ENCODE data around the gene LHFPL3. TPM values are rescaled to one million over a fixed set of nuclear protein-coding genes. Genes with fewer than 3 reads are reported as not detected.

Gene LHFPL3
- total RNA-seq, 2 donors from 2014 or later = not detected

DNA sequence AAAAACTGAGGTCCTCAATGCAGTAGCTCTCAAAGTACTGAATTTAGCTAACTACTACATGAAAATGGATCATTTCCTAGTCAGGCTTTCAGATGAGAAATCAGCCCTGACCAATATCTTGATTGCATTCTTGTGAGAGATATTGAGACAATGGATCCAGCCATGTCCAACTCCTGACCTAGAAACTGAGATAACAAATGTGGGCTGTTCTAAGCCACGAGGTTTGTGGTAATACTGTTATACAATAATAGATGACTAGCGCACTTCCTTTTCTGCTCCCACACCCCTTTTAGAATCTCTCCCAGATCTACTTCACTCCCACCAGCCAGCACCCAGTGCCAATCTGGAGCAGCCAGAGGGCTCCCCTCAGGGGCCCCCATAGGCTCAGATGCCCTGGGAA lies 476.3 kb downstream of the LHFPL3 start:
- no peak overlapping the region for H3K27ac ChIP-seq
- H3K4me1 ChIP-seq (ENCODE audit: control insufficient read depth in 1 of 2, low read depth in 2 of 2) = no peaks in the 10 kb centered on the region
- H3K4me3 ChIP-seq = no peak overlapping the region
- no peaks in the 10 kb centered on the region for H3K9me3 ChIP-seq
- DNase-seq (ENCODE audit: low spot score) (no peak), ATAC-seq (ENCODE audit: insufficient number of reproducible peaks, low FRiP score, low read depth) (no peak)
- no peaks in the 10 kb centered on the region for H3K27me3 ChIP-seq (replicated peaks; ENCODE audit: insufficient read depth)
- no peaks in the 10 kb centered on the region for H3K36me3 ChIP-seq
- no peak for TF ChIP-seq CTCF (IDR thresholded peaks at IDR 0.05)

- no peaks in the 10 kb centered on the region for H3K36me3 ChIP-seq
- ATAC-seq (ENCODE audit: insufficient number of reproducible peaks, low FRiP score, low read depth) (no peak), DNase-seq (ENCODE audit: low spot score) (no peak)
- no peak for TF ChIP-seq CTCF (IDR thresholded peaks at IDR 0.05)
- H3K27me3 ChIP-seq (replicated peaks; ENCODE audit: insufficient read depth) = no peaks in the 10 kb centered on the region
- no peak overlapping the region for H3K4me3 ChIP-seq
- H3K27ac ChIP-seq = no peak overlapping the region
- H3K9me3 ChIP-seq = no peaks in the 10 kb centered on the region
- H3K4me1 ChIP-seq (ENCODE audit: control insufficient read depth in 1 of 2, low read depth in 2 of 2) = no peaks in the 10 kb centered on the region
These were observed 477.3 kb downstream of the LHFPL3 start for GRCh38 chr7:104805449-104806317.

DNA sequence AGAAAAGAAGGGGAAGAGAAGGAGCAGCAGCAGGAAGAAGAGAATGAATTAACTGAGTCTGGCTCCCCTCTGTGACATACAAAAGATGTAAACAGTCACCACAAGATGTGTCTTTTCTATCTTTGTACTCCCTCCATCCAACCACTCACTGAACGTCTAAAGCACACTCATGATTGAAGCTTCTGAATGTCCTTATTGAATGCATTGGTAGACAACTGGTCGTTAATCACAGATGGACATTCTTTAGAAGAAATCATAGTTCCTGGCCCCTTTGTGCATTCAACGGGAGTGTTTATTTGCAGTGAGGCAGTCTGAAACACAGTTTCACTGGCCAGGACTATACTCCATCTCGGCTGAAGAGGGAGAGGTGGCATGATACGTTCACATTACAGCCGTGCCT lies 479.3 kb downstream of the LHFPL3 start:
- no peak for ATAC-seq (ENCODE audit: insufficient number of reproducible peaks, low FRiP score, low read depth)

GRCh38 chr7:104809906-104810305 lies 481.5 kb downstream of the LHFPL3 start:
- Histone ChIP-seq H3K9me3 (no peaks in the 10 kb centered on the region), H3K36me3 (no peaks in the 10 kb centered on the region), H3K4me1 (ENCODE audit: control insufficient read depth in 1 of 2, low read depth in 2 of 2) (no peaks in the 10 kb centered on the region), H3K4me3 (no peak overlapping the region), H3K27me3 (replicated peaks; ENCODE audit: insufficient read depth) (no peaks in the 10 kb centered on the region), H3K27ac (no peak overlapping the region)
- no peak for DNase-seq (ENCODE audit: low spot score)
- no peak for TF ChIP-seq CTCF (IDR thresholded peaks at IDR 0.05)
- ATAC-seq (ENCODE audit: insufficient number of reproducible peaks, low FRiP score, low read depth) = no peak

More for the DNA sequence above, 479.3 kb downstream of the LHFPL3 start:
- no peak for DNase-seq (ENCODE audit: low spot score)
- no peaks in the 10 kb centered on the region for H3K4me1 ChIP-seq (ENCODE audit: control insufficient read depth in 1 of 2, low read depth in 2 of 2)
- no peaks in the 10 kb centered on the region for H3K36me3 ChIP-seq
- no peak for TF ChIP-seq CTCF (IDR thresholded peaks at IDR 0.05)
- H3K9me3 ChIP-seq = no peaks in the 10 kb centered on the region
- H3K27ac ChIP-seq = no peak overlapping the region
- no peak overlapping the region for H3K4me3 ChIP-seq
- no peaks in the 10 kb centered on the region for H3K27me3 ChIP-seq (replicated peaks; ENCODE audit: insufficient read depth)

DNA sequence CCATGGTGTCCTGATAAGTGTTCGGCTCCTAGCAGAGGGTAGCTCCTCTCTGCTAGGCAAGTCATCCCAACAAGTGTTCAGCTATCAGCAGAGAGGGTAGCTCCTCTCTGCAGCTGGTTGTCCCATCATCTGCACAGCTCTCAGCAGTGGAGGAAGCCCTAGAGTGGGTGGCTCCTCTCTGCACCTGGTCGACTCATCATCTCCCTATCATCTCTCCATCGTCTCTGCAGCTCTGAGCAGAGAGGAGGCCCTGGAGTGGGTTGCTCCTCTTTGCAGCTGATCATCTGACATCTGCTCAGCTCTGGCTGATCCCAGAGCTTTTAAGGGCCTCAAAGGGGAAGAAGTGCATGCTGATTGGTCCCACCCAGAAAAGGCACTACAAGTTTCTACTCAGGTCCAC lies 485.7 kb downstream of the LHFPL3 start:
- Histone ChIP-seq H3K4me1 (ENCODE audit: control insufficient read depth in 1 of 2, low read depth in 2 of 2) (no peaks in the 10 kb centered on the region), H3K36me3 (no peaks in the 10 kb centered on the region), H3K27ac (no peak overlapping the region), H3K4me3 (no peak overlapping the region), H3K9me3 (no peaks in the 10 kb centered on the region), H3K27me3 (replicated peaks; ENCODE audit: insufficient read depth) (no peaks in the 10 kb centered on the region)
- ATAC-seq (ENCODE audit: insufficient number of reproducible peaks, low FRiP score, low read depth) (no peak), DNase-seq (ENCODE audit: low spot score) (no peak)
- no peak for TF ChIP-seq CTCF (IDR thresholded peaks at IDR 0.05)
